Thyroid gland (tissue), 4 donors: Measurements from ENCODE around the gene CHM.

Experiments used
- POLR2A ChIP-seq, 2 donors: fragments of 450-650 bp; IDR thresholded peaks; one replicate each; pipeline ENCODE4 v1.6.1; 2017; ENCODE audit warnings: antibody characterized with exemption in 2 of 2, mild to moderate bottlenecking in 2 of 2, moderate library complexity in 1 of 2
- TF ChIP-seq, protein P1 (sequence below), 6 experiments: fragments of 200-600 bp in 3 of 6; fragments of 450-650 bp in 3 of 6; sonication (generic) in 3 of 6; IDR thresholded peaks; one replicate each; pipeline ENCODE4 v1.5.1; 2016 to 2019; ENCODE audit warnings: antibody characterized with exemption in 6 of 6, mild to moderate bottlenecking in 2 of 6, inconsistent platforms in 1 of 6, moderate library complexity in 1 of 6

DNA sequence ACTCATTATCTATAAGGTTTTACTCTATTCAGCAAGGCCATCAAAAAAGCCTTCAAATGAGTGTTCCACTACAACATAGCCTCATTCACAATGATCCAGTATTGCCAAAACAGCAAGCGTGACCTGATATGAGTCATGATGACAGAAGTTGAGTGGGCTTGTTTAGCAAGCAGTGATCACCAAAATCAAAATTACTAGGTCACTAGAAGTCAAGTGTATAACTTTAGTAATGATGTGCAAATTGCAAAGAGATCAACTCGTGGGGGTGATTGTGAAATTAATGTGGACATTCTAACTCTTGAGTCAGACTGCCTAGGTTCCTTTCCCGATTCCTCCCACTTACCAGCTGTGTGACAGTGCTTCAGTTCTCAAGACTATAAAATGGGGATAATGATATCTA is 124.5 kb downstream of the CHM start:
- TF ChIP-seq POLR2A (IDR thresholded peaks at IDR 0.05): no peak
- TF ChIP-seq, protein P1, sequence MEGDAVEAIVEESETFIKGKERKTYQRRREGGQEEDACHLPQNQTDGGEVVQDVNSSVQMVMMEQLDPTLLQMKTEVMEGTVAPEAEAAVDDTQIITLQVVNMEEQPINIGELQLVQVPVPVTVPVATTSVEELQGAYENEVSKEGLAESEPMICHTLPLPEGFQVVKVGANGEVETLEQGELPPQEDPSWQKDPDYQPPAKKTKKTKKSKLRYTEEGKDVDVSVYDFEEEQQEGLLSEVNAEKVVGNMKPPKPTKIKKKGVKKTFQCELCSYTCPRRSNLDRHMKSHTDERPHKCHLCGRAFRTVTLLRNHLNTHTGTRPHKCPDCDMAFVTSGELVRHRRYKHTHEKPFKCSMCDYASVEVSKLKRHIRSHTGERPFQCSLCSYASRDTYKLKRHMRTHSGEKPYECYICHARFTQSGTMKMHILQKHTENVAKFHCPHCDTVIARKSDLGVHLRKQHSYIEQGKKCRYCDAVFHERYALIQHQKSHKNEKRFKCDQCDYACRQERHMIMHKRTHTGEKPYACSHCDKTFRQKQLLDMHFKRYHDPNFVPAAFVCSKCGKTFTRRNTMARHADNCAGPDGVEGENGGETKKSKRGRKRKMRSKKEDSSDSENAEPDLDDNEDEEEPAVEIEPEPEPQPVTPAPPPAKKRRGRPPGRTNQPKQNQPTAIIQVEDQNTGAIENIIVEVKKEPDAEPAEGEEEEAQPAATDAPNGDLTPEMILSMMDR (IDR thresholded peaks at IDR 0.05): no peak
